Activated CD8-positive, alpha-beta T cell treated with anti-CD3 and anti-CD28 coated beads, Interleukin-2, amount 10 ng/mL, durations not matched to agents 7 days and 5 days (primary cell): ENCODE results near the gene CUL7. TPM values are rescaled to one million over a fixed set of nuclear protein-coding genes. Genes with fewer than 3 reads are reported as not detected.

Experiments
- ATAC-seq: fragments of 150-1000 bp; cut with Tn5 transposase; one replicate; pipeline ENCODE4 v1.10.0; 2021; ENCODE audit warnings: moderate library complexity
- CTCF ChIA-PET: fragments of 350-600 bp; sonication (Branson Sonifier 250); formaldehyde crosslinking; loops from one replicate; lab custom pipeline; 2021; ENCODE audit warnings: antibody characterized with exemption; lab: Charles Lee
- POLR2A ChIA-PET: fragments of 350-600 bp; sonication (Branson Sonifier 250); formaldehyde crosslinking; loops from one replicate; lab custom pipeline; 2021; ENCODE audit warnings: antibody characterized with exemption; lab: Charles Lee
- DNase-seq: peaks from one replicate; pipeline ENCODE4 v3.0.0-alpha.2; 2020
- H3K27ac Mint-ChIP-seq: one replicate; pipeline ENCODE4 v1.8.0; 2021; ENCODE audit warnings: mild to moderate bottlenecking, mixed read lengths
- H3K27me3 Mint-ChIP-seq: one replicate; pipeline ENCODE4 v1.8.0; 2021; ENCODE audit warnings: low read depth, mixed read lengths
- H3K36me3 Mint-ChIP-seq: one replicate; pipeline ENCODE4 v1.8.0; 2021; ENCODE audit warnings: low read depth, mixed read lengths
- H3K4me1 Mint-ChIP-seq: one replicate; pipeline ENCODE4 v1.8.0; 2021; ENCODE audit warnings: low read depth, mixed read lengths
- H3K4me3 Mint-ChIP-seq: one replicate; pipeline ENCODE4 v1.8.0; 2021; ENCODE audit warnings: mild to moderate bottlenecking, mixed read lengths
- H3K9me3 Mint-ChIP-seq: one replicate; pipeline ENCODE4 v1.8.0; 2022; ENCODE audit warnings: mixed read lengths; ENCODE audit not compliant: insufficient read depth
- total RNA-seq, 2 experiments: library from RNA; stranded (reverse); gene quantifications; one replicate each; pipeline ENCODE4 v1.2.3, GENCODE V29; 2021

Gene CUL7
- total RNA-seq, 2 experiments from 2014 or later = 8.5 to 8.9 TPM

DNA sequence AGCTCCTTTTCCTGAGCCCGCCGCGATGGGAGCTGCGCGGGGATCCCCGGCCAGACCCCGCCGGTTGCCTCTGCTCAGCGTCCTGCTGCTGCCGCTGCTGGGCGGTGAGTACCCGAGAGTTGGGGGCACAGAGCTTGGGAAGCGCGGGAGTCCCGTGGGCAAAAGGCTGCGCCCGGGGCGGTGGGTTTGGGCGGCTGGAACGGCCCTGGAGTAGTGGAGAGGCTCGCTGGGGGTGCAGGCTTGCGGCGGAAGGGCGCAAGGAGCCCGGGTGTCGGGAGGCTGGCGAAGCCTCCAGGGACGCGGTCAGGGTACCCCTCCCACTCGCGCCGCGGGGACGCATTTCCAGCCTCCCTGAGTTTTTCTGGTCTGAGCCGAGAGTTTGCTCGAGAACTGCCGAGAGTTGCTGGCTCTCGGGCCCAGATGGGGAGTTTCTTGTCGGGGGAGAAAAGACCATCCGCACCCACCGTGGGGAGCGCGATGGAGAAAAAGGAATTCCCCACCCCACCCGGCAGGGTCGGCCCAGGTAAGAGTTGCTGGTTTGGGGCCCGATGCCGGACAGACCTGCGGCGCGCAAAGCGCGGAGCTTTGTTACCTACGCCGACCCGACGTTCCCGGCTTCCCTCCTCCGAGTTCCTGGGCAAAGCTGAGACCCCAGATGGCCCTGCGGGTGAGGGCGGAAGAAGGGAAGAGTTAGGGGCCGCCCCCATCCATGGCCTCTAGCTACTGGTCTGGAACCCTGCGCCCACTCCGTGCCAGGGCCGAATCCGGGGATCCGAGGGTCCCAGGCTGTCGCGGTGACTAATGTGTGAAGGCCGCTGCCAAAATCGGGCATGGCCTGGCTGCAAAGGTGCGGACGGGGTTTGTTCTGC is 23.0 kb upstream of the CUL7 start:
- Mint-ChIP-seq H3K27me3 (peaks cover 29% of the 10 kb centered on the region), H3K27ac (no peak overlapping the region), H3K36me3 (no peaks in the 10 kb centered on the region), H3K4me3 (peak overlapping the region; percentile 40), H3K4me1 (peaks cover 7% of the 10 kb centered on the region), H3K9me3 (no peaks in the 10 kb centered on the region)
- DNase-seq = no peak
- ATAC-seq = peak; percentile 20
- ChIA-PET POLR2A (no interaction called here), CTCF (interaction anchor here (4.7 kb wide), 1 partner anchor 66 kb away, joined by 22 read pairs; no protein-coding TSS in a partner anchor)

DNA sequence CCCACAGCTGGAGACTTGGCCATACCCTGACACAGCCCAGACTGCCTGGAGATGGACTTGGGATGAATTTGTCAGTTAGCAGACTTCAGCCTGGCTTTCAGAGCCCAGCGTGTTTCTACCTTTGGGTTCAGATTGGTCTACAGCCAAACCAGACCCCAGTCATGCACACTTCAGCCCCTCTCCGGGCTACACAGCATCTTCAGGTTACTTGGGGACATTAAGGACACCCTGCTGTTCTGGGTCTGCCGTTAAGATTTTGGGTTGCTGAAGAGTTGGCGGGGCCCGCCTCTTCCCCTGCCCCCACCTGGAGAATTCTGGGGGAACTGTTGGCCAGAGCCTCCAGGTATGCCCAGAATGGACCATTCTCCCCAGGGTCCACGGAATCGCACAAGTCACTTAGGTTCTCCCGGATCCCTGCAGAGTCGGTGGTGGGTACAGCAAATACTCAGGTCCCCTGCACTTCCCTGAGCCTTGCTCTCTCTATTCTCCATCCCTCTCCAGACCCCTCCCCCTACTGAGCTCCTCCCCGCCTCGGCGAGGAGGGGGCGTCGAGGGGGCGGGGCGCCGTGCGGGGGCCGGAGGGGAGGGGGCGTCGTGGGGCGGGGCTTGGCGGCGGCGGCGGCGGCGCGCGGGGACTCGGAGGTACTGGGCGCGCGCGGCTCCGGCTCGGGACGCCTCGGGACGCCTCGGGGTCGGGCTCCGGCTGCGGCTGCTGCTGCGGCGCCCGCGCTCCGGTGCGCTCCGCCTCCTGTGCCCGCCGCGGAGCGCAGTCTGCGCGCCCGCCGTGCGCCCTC is 22.2 kb upstream of the CUL7 start, which contains the start of gene PTK7:
Gene PTK7 (plus strand): TSS at position 645 of the 794 bp plus-strand sequence. CDS start 175 bp downstream, outside the sequence.
- ATAC-seq (peak; percentile 62), DNase-seq (no peak)
- H3K4me1 Mint-ChIP-seq = peaks cover 7% of the 10 kb centered on the region
- CTCF ChIA-PET = interaction anchor here (4.7 kb wide), 1 partner anchor 67 kb away, joined by 22 read pairs; no protein-coding TSS in a partner anchor
- H3K36me3 Mint-ChIP-seq = no peaks in the 10 kb centered on the region
- POLR2A ChIA-PET = no interaction called here
- no peaks in the 10 kb centered on the region for H3K9me3 Mint-ChIP-seq
- peaks cover 26% of the 10 kb centered on the region for H3K27me3 Mint-ChIP-seq
- H3K27ac Mint-ChIP-seq = no peak within 1 kb of the TSS
- peak within 1 kb of the TSS; percentile 40 for H3K4me3 Mint-ChIP-seq

DNA sequence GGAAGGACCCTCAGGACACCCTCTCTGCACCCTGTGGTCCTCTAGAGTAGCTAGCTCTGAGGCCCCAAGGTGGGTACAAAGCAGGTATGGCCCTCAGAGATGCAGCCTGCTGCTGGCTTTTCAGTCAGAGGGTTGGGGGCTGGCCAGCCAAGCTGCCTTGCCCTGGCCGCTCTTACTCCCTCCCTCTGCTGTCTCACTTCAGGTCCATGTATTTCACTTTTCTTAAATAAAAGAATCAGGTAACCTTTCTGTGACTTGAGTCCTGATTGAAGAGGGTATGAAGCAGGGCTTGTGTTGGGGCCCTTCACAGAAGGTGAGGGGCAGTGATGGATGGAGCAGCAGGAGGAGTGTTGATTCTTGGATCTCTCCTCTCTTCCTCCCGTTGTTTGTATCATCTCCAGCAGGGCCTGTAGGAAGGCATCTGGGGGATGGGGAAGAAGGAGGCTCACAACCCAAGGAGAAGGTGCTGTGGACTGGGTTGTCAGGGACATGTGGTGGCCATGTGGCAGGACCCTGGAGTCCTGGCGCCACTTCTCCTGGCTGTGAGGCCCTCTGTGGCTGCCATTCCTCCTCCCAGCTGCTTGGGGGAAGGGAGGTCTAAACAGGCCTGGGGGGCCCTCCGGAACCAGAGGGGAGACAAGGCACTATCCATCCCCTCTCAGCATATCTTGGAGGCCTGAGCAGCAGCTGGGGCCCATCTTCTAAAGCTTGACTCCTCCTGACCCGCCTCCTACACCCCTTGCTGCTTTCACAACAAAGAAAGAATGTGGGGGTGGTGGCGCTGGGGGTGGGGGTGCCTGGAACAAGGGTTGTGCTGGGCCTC is 21.4 kb upstream of the CUL7 start:
- no peak for ATAC-seq
- ChIA-PET CTCF (interaction anchor here (4.7 kb wide), 1 partner anchor 68 kb away, joined by 22 read pairs; no protein-coding TSS in a partner anchor), POLR2A (no interaction called here)
- Mint-ChIP-seq H3K27me3 (peaks cover 25% of the 10 kb centered on the region), H3K4me3 (no peak overlapping the region), H3K36me3 (no peaks in the 10 kb centered on the region), H3K4me1 (peaks cover 7% of the 10 kb centered on the region), H3K9me3 (no peaks in the 10 kb centered on the region), H3K27ac (no peak overlapping the region)
- no peak for DNase-seq

DNA sequence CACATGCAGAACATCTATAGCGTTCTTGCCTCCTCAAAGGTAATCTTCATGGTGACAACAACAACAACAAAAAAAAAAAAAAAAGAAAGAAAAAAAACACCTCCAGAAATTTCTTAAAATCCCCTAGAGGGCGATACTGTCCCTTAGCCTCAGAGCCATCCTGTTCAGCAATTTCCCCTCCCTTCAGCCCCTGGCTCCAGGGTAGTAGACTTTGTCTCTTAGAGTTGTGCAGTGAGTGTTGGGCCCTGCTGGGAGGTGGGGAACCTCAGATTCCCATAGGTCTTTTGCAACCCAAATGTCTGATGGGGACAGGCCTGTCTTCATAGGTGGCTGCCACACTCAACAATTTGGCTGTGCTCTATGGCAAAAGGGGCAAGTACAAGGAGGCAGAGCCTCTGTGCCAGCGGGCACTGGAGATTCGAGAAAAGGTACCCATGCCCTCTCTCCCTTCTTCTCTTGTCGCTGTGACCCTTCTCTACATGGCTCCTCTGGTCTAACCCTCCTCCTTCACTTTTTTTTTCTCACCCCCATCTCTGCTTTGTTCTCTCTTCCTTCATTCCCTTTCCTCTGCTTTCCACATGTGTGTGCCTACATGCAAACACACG is 16.5 kb upstream of the CUL7 start:
- ChIA-PET POLR2A (no interaction called here), CTCF (interaction anchor here (1.0 to 3.4 kb wide), 3 partner anchors 10 to 73 kb away, joined by 3 to 25 read pairs (median 3); partner anchors contain the start of gene KLC4)
- H3K9me3 Mint-ChIP-seq = no peaks in the 10 kb centered on the region
- H3K4me1 Mint-ChIP-seq = peaks cover 3% of the 10 kb centered on the region
- no peak overlapping the region for H3K27ac Mint-ChIP-seq
- peaks cover 3% of the 10 kb centered on the region for H3K27me3 Mint-ChIP-seq
- no peak overlapping the region for H3K4me3 Mint-ChIP-seq
- H3K36me3 Mint-ChIP-seq = no peaks in the 10 kb centered on the region
- DNase-seq = peak; percentile 43
- peak; percentile 78 for ATAC-seq

DNA sequence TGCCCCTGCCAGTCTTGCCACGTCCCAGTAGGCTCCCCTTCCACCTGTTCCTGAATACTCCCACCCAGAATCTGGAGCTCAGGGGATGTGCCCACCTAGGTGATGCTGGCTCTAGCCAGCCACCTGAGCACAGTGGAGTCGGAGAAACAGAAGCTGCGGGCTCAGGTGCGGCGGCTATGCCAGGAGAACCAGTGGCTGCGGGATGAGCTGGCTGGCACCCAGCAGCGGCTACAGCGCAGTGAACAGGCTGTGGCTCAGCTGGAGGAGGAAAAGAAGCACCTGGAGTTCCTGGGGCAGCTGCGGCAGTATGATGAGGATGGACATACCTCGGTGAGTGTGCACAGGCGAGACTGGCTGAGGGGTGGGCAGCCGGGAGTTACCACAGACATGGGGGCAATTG is 9.2 kb upstream of the CUL7 start:
- no peak for ATAC-seq
- no peak overlapping the region for H3K27ac Mint-ChIP-seq
- POLR2A ChIA-PET = no interaction called here
- DNase-seq = no peak
- H3K4me1 Mint-ChIP-seq = peaks cover 20% of the 10 kb centered on the region
- no peaks in the 10 kb centered on the region for H3K9me3 Mint-ChIP-seq
- CTCF ChIA-PET = interaction anchor here (1.1 to 2.4 kb wide), 2 partner anchors 9 to 81 kb away, joined by 3 to 13 read pairs; no protein-coding TSS in a partner anchor
- peaks cover 7% of the 10 kb centered on the region for H3K36me3 Mint-ChIP-seq
- no peak overlapping the region for H3K4me3 Mint-ChIP-seq
- H3K27me3 Mint-ChIP-seq = no peaks in the 10 kb centered on the region

DNA sequence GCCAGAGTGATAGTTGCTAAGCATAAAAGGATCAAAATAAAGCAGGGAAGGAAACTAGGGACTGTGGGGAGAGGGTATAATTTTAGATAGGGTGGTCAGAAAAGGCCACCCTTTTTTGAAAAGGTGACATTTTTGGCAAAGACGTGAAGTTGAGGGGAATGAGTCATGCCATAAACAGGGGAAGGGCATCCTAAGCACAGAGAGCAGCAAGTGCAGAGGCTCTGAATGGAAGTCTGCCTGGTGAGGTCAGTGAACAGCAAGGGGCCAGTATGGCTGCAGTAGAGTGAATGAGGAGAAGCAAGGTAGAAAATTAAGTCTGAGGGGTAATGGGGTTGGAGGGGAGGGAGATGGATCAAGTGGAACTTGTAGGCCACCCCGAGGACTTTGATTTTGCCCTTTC is 8.2 kb upstream of the CUL7 start:
- ChIA-PET CTCF (interaction anchor here (1.5 kb wide), 1 partner anchor 82 kb away, joined by 8 read pairs; no protein-coding TSS in a partner anchor), POLR2A (no interaction called here)
- DNase-seq (no peak), ATAC-seq (no peak)
- H3K9me3 Mint-ChIP-seq = no peaks in the 10 kb centered on the region
- H3K4me3 Mint-ChIP-seq = no peak overlapping the region
- peaks cover 10% of the 10 kb centered on the region for H3K36me3 Mint-ChIP-seq
- no peaks in the 10 kb centered on the region for H3K27me3 Mint-ChIP-seq
- H3K4me1 Mint-ChIP-seq = peaks cover 24% of the 10 kb centered on the region
- H3K27ac Mint-ChIP-seq = no peak overlapping the region

DNA sequence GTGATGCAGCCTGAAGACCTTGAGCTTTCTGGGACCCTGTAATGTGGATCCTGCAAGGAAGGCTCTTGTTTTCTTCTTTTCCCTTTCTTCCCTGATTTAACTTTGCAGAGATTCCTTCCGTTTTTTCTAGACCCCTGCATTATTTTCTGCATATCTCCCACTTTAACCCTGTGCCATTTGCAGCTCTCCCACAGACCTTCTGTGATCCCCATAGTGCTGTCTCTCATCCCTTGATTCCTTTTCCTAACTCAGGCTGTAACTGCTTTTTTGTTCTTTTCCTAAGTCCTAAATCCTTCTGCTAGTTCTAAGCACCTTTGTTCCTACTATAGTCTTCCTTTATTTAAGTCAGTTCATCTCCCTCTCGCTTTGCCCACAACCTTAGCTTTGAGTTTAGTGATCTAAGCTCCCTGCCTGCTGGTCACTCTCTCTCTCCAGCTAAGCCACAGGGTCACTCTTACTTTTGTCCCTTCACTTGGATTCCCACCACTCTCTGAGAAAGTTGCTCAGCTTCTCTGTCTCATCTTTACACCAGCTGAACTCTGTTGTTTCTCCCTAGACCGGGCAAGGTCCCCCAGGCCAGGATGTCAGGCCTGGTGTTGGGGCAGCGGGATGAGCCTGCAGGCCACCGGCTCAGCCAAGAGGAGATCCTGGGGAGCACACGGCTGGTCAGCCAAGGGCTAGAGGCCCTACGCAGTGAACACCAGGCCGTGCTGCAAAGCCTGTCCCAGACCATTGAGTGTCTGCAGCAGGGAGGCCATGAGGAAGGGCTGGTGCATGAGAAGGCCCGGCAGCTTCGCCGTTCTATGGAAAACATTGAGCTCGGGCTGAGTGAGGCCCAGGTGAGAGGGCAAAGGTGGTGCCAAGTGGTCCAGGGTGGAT is 7.3 kb upstream of the CUL7 start:
- peaks cover 14% of the 10 kb centered on the region for H3K36me3 Mint-ChIP-seq
- peaks cover 24% of the 10 kb centered on the region for H3K4me1 Mint-ChIP-seq
- ChIA-PET CTCF (interaction anchor here (0.6 to 1.5 kb wide), 4 partner anchors 8 to 126 kb away, joined by 3 to 8 read pairs (median 3); no protein-coding TSS in a partner anchor), POLR2A (no interaction called here)
- no peaks in the 10 kb centered on the region for H3K9me3 Mint-ChIP-seq
- H3K27ac Mint-ChIP-seq = peak overlapping the region; percentile 98
- H3K4me3 Mint-ChIP-seq = peak overlapping the region; percentile 95
- ATAC-seq = no peak
- DNase-seq = no peak
- no peaks in the 10 kb centered on the region for H3K27me3 Mint-ChIP-seq

DNA sequence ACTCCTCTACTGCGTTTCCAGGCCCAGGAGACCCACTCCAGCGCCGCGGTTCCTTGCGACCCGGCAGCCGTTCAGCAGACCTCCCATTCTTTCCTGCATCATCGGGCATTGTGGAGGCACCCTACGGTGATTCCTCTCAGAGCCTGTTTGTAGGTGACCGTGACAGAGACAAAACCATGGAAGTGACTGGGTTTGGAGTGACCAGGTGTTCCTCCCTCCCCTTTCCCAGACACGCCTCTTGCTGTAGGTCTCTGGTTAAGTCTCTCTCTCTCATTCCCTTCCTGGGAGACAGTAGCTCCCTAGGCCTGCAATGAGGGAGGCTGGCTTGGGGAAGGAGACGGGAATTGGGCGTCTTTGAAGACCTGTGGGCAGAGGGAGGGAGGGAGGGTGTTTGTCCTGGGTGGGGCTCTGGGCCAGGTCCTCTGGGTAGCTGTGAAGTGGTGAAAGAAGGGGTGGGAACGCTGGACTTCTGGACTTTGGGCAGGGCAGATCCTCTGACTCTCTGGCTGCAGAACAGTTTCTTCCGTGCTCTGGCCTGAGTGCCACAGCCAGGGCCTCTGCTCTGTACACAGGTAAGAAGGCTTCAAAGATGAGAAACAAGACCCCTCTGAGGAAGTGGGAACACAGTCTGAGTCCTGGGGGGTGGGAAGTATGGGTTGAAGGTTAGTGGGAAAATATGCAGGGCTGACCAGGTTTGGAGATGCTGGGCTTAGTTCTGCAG is 6.5 kb upstream of the CUL7 start:
- no peak for ATAC-seq
- H3K36me3 Mint-ChIP-seq = peaks cover 21% of the 10 kb centered on the region

DNA sequence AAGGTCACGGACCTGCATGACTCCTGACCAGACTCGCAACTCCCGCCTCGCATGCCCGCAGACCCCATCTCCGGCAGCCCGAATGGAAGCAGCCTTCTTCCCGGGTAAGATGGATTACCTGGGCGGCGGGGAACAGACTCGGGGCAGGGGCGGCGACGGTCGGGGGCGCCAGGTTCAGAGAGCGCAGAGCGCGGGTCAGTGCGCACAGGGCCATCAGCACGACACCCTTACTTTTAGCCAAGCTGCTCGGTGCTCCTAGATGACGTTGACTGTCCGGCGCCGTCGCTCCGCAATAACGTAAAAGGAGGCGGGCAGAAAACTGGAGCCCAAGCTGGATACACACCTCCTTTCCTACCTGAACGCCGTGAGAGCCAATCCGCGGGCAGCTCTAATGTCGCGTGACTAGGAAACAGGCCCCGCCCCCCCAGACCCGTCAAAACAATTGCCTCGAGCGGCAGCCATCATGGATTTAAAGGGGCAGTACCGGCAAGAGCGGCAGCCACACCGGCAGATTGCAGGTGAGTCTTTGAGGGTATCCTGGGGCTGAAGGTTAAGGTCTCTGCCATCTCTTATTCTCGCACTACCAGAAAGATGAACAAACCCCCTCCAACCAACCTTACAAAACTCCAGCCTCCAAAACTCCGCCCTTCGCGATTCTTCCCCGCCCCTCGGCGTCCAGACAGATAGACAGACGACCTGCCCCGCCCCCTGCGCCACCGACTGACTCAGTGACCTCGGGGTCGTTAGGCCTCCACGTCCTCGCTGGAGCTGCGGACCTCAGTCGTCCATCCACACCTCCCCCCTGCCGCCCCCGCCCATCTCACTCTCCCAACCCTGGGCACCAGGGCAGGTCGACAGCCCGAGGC is 5.8 kb upstream of the CUL7 start, which contains the start of the genes KLC4 and MRPL2:
Gene KLC4 (plus strand): TSS at position 464 of the 866 bp plus-strand sequence. CDS start 1,705 bp downstream, outside the sequence.
Gene MRPL2 (minus strand): TSS at position 267 of the 866 bp plus-strand sequence. CDS start 53 bp downstream, at position 214.
- Mint-ChIP-seq H3K27ac (peak within 1 kb of the TSS; percentile 98), H3K4me1 (peaks cover 25% of the 10 kb centered on the region), H3K27me3 (no peaks in the 10 kb centered on the region), H3K4me3 (peak within 1 kb of the TSS; percentile 95), H3K9me3 (no peaks in the 10 kb centered on the region), H3K36me3 (peaks cover 21% of the 10 kb centered on the region)
- ChIA-PET POLR2A (interaction anchor here (0.7 to 1.4 kb wide), 7 partner anchors 10 to 418 kb away, joined by 3 to 6 read pairs (median 3); partner anchors contain the start of genes KLHDC3, MEA1, PPP2R5D and TJAP1), CTCF (interaction anchor here (0.7 to 1.5 kb wide), 5 partner anchors 10 to 339 kb away, joined by 3 to 8 read pairs (median 4); partner anchors contain the start of genes KLHDC3 and MEA1)
- DNase-seq (peak; percentile 99), ATAC-seq (peak; percentile 95)

More for the DNA sequence above, 6.5 kb upstream of the CUL7 start:
- Mint-ChIP-seq H3K27me3 (no peaks in the 10 kb centered on the region), H3K4me3 (peak overlapping the region; percentile 95), H3K27ac (peak overlapping the region; percentile 98), H3K9me3 (no peaks in the 10 kb centered on the region), H3K4me1 (peaks cover 24% of the 10 kb centered on the region)
- POLR2A ChIA-PET = interaction anchor here (1.4 kb wide), 1 partner anchor 164 kb away, joined by 3 read pairs; no protein-coding TSS in a partner anchor
- no peak for DNase-seq
- CTCF ChIA-PET = interaction anchor here (0.6 to 1.5 kb wide), 6 partner anchors 9 to 132 kb away, joined by 3 to 8 read pairs (median 3); no protein-coding TSS in a partner anchor
